ENCODE data around the gene BCAN. TPM values are rescaled to one million over a fixed set of nuclear protein-coding genes. Genes with fewer than 3 reads are reported as not detected.
A peak's percentile ranks its signal among the peaks of the same experiment; 100 is the strongest.

The BCAN gene
- total RNA-seq, 1 donor from 2014 or later, result 0.46 TPM

DNA sequence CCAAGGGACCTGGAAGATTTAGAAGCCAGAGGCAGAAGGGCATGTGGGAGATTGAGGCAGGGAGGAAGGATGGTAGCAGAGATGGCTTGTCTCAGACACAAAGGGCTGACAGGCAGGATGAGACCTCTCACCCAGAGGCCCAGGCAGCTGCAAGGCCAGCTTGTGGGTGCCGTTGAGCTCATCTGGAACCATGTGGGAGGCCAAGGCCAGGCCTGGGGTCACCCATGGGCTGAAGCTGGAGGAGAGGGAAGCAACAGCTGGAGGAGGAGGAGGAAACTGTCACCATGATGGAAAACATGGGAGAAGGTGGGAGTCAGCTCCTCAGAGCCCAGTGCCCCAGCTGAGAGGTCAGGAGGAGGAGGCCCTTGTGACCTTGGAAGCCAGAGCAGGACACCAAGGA is 57.1 kb downstream of the BCAN start:
- intact Hi-C loops (cut with DNase I), result loop anchor here (10.0 kb wide), 1 partner anchor 196 kb away; the partner anchor contains the start of gene PEAR1
- ATAC-seq (ENCODE audit: poor library complexity), result no peak
- no peak for DNase-seq

DNA sequence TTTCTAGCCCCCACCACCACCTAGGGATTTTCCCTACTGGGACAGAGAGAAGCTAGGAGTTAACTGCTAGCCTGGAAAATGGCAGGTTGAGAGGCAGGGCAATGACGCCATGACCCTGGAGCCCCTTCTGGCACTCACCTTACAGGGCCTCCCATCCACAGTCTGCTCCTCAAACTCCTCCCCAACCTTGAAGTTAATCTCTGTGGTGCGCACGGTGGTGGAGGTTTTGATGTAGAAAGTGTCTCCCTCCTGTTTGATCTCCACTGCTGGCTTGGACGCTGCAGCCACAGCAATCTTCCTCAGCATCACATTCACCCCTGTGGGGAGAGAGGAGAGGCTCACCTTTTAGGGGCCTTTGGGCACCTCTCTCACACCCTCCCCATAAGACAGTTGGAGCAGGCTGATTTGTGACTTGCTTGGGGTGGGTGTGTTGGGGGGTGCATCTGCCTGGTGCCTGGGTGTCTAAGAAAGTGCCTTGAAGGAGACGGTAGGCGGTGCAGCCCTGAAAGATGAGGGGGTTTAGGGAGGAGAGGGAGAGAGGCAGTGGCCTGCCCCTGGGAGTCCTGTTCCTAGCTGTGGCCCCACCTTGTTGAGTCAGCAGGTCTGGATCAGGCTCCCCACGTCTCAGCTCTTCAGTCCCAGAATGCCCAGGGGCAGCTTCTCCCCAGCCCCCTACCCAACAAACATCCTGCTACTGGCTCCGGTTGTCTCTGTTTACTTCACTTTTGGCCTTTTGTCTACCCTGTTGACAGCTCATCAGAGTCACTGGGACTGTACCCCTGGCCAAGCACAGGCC is 59.0 kb downstream of the BCAN start:
- intact Hi-C loops (cut with DNase I), result no loop called here
- ATAC-seq (ENCODE audit: poor library complexity) (no peak), DNase-seq (no peak)

DNA sequence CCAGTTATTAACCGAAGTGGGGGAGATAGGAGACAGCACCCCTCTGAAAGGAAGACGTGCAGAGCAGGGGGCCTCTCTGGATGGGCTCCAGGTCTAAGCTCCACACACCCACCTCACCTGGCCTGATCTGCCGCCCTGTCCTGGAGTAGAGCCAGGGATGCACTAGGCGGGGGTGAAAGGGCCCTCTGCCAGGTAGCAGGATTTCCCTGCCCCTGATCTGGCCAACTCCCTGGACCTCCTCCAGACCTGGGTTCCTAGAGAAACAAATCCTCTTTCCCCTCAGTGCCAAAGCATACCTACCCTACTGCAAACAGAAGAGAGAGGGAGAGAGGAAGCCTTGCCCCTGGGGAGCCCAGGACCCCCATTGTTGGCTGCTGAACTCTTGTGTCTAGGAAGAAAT is 61.4 kb downstream of the BCAN start:
- intact Hi-C loops (cut with DNase I), result no loop called here
- no peak for DNase-seq

DNA sequence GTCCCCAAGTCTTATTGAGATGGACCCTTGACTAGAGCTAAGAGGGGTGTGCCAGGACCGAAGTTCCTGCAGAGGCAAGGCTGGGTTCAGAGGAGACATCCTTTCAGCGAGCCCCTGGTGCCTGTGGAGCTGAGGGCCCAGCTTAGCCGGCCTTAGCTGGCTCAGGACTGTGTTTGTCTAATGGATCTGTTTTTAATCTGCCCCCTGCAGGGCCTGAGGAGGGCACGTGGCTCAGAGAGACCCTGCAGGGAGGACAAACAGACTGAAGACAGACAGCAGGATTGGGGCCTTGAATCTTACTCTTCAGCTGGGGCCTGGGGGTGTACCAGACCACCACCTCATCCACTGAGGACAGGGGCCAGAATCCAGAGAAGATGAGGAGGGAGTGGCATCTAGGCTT is 61.8 kb downstream of the BCAN start:
- DNase-seq, result no peak
- intact Hi-C loops (cut with DNase I), result no loop called here
- ATAC-seq (ENCODE audit: poor library complexity), result no peak

More for the DNA sequence above, 61.4 kb downstream of the BCAN start:
- no peak for ATAC-seq (ENCODE audit: poor library complexity)

DNA sequence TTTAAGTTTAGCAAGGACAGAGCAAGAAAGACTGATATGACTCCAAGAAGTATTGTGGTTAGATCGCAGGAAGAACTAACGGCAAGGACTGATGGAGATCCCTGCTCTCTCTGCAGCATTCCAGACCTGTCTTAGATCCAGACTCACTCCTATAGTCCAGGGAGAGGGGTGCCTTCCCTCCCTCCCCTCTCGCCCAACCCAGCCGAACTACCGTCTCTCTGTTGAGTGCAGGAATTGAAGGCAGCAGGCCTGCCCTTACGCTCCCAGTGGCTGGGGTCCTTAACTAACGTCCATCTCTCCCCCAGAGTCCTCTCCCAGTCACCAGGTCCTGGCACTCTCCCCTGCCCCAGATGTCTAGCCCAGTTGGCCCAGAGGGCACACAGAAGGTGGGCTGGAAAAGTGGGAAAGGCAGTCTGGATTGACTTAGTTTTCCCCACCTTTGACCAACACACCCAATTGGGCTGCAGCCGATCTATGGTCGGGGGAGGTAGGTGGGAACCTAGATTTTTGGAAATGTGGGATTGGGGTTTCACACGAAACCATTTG is 62.3 kb downstream of the BCAN start:
- DNase-seq, result no peak
- ATAC-seq (ENCODE audit: poor library complexity), result no peak
- intact Hi-C loops (cut with DNase I), result no loop called here

DNA sequence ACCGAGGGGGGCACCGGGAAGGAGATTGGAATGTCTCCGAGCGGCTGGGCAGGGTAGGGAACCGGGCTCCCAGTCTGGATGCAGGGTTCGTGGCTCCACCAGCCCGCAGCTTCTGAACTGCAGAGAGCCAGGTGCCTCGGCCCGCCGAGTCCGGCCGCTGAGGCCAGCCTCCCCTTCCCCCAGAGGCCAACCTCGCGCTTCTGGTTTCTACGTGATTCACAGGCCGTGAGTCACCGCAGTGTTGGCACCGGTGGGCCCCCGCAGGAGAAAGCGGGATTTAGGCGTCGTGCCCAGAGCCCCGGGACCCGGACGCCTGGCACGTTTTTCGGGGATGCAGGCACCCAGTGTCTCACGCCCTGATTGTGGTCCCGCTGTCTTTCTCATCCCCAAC is 63.0 kb downstream of the BCAN start:
- ATAC-seq (ENCODE audit: poor library complexity), result no peak
- DNase-seq, result no peak
- intact Hi-C loops (cut with DNase I), result no loop called here

DNA sequence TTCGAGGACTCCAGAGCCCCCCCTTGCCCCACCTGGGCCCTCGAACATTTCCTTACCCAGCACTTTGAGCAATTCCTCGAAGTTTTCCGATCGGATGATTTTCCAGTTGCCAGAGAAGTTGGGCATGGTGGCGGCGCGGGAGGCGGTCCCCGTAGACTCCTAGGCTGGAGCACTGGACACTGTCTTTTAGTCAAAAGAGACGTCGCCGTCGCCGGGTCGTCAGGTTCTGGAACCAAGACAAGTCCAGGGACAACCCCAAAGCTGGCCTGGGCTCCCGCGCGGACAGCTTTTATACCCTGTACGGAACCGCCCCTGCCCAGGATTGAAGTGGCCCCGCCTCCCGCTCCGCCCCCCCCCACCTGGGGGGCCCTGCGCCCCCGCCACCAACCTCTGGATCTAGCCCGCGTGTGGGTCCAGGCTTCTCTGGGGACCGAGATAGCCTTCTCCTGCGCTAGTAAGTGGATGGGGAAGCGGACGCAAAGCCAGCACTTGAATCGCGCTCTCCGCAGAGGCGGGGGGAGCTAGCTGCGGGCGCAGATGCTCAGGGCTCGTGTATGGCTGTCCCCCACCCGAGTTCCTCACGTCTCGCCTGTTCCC is 63.5 kb downstream of the BCAN start, which contains the start of gene CRABP2:
Gene CRABP2 (minus strand): TSS at position 263 of the 597 bp plus-strand sequence. CDS start 137 bp downstream, at position 126.
- intact Hi-C loops (cut with DNase I), result no loop called here
- peak; percentile 12 for ATAC-seq (ENCODE audit: poor library complexity)
- DNase-seq, result peak; percentile 55

DNA sequence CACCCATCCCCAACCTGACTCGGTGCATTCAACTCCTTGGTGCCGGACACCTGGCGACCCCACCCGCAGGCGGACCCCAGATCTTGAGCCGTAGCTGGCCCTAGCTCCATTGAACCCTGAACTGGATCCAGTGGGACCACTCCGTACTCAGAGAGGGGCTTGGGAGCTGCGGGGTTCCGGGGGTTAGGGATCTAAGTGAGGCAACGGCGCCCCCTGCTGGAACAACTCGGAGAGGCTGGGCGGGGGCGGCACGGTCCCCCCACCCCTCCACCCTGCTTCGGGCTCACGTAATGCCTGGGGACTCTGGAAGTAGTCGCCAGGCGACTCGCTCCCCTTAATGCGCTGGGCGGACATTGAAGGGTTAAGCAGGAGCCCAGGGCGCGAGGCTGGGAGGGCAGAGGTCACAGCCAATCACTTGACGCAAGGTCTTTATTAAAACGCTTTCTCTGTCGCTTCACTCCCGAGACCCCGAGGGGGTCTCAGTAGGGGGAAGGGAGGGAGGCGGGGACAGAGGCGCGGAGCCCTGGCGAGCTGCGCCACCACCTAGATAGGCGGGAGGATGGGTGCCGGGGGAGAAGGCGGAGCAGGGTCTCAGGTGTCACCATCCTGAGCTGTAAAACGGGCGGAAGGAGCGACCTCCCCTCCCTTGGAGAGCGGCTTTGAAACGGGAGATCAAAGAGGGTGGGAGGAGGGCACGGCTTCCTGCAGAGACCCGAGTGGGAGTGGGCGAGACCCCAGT is 64.2 kb downstream of the BCAN start:
- peak; percentile 70 for DNase-seq
- ATAC-seq (ENCODE audit: poor library complexity), result peak; percentile 58
- intact Hi-C loops (cut with DNase I), result no loop called here

DNA sequence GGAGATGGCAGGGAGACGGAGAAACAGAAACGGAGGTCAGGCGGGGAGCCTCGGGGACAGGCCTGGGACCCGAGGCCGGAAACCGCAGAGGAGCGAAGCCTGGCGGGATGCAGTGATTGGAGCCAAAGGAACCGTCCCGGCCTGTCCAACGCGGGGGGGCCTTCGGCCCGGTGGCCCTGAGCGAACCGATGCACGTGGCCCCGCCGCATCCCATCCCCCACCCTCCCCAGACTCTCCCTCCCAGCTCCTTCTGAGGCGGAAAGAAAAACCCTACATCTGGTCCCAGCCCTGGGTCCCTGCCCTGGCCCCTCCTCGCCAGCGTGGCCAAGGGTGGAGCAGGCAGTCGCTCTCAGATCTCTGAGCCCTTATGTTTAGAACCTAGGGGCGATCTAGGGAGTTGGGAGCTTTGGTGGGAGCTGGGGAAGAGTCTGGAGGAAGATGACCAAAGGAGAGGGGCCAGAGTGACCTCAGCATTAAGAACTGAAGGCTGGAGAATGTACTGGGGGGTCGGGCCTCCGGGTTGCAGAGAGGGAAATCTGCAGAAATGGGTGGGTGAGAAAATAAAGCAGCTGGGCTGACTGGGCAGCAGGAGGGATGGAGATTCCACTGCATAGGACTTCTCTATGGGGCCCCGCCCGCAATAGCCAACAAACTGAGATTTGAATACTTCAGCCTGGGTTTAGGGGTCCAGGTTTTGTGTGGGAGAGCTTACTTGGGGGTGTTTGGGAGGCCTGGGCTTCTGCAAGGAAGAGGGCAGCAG is 64.9 kb downstream of the BCAN start:
- ATAC-seq (ENCODE audit: poor library complexity), result peak; percentile 64
- peak; percentile 75 for DNase-seq
- intact Hi-C loops (cut with DNase I), result no loop called here

DNA sequence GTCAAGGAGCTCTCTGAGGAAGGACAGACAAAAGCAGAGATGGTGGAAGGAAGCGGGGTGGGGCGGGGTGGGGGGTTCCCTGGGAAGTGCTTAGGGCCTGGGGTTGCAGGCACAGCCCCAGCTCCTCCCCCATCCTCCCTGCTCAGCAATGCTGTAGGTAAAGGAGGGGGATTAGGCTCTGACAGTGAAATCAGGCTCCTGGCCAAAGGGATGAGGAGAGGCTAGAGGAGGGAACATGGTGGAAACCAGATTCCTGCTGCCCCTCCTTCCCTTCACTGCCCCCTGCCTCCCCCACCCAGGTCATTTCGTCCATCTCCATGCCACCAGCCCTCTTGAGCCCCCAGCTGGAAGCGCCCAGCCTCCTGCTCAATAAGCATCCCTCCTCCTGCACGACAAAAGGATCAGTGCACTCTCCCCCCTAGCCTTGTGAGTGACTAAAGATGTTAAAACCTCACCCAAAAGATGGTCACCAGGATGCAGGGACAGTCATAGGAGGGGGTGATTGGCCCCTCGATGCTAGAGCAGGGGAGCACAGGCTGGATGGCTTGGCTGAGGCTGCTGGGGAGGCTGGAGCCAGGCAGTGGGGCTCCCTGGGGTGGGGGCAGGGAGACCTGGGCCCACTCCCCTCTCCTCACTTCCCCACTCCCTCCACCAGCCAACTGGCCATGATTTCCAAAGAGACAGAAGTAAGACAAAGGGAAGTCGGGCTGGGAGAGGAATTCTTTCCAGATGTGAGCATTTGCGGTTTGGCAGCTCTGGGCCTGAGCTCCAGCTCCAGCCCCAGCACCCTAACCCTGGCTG is 65.7 kb downstream of the BCAN start:
- ATAC-seq (ENCODE audit: poor library complexity) (no peak), DNase-seq (no peak)
- intact Hi-C loops (cut with DNase I), result no loop called here

DNA sequence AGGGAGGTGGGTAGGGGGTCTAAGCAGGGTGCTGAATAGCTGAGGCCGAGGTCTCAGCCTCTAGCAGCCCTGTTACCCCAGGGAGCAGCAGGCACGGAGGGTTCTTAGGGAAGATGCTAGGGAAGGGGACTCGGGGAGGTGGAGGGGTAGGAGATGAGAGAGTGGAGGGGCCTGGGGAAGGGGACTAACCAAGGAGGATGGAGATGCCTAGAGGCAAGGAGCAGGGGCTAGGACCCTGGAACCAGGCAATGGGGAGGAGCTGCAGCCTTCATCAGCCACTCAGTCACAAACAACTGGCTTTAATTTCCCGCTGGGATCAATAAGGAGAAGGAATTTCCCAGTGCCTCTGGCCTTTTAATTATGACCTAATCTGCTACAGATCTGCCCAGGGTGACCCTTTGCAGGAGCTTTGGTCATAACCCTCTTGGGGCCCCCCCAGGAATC is 66.3 kb downstream of the BCAN start:
- intact Hi-C loops (cut with DNase I), result no loop called here
- no peak for ATAC-seq (ENCODE audit: poor library complexity)
- DNase-seq, result no peak

DNA sequence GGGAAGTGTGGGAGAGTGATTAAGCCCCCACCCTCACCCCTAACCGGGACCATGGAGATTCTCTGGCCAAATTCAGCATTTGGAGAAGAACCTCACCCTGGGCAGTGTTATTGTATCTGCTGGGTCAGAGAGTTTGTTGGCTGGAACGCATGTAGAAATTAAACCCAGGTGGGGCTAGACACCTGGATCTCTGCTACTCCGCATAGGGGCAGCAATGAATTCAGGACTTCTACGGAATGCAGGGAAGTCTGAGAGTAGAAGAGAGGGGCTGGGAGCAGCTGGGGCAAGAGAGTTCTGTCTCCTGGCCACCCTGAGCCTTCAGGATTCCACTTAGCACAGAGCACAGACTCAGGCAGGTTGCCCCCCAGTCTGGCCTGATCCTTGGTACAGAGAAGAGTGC is 67.1 kb downstream of the BCAN start:
- DNase-seq, result no peak
- intact Hi-C loops (cut with DNase I), result no loop called here
- ATAC-seq (ENCODE audit: poor library complexity), result no peak

Other genes starting within 250 kb of the BCAN start
- 96.6 TPM for gene MEF2D, start 141.3 kb upstream of the BCAN start, total RNA-seq
- gene IQGAP3, start 69.6 kb upstream of the BCAN start, total RNA-seq, result 0.56 TPM
- gene TTC24, start 62.4 kb upstream of the BCAN start, total RNA-seq, result not detected
- 115 TPM for gene NAXE, start 50.3 kb upstream of the BCAN start, total RNA-seq
- 15.9 TPM for gene GPATCH4, start 40.6 kb upstream of the BCAN start, total RNA-seq
- gene HAPLN2, start 22.7 kb upstream of the BCAN start, total RNA-seq, result 1.6 TPM
- gene NES, start 35.3 kb downstream of the BCAN start, total RNA-seq, result 103 TPM
- 0.59 TPM for gene CRABP2, start 63.5 kb downstream of the BCAN start, total RNA-seq
- 14.4 TPM for gene METTL25B, start 86.4 kb downstream of the BCAN start, total RNA-seq
- gene ISG20L2, start 86.6 kb downstream of the BCAN start, total RNA-seq, result 12.3 TPM
- gene MRPL24, start 99.0 kb downstream of the BCAN start, total RNA-seq, result 99.8 TPM
- gene HDGF, start 109.6 kb downstream of the BCAN start, total RNA-seq, result 185 TPM
- 39.4 TPM for gene PRCC, start 125.4 kb downstream of the BCAN start, total RNA-seq
- gene SH2D2A, start 174.7 kb downstream of the BCAN start, total RNA-seq, result 1.1 TPM
- gene INSRR, start 217.0 kb downstream of the BCAN start, total RNA-seq, result 0.40 TPM
- gene NTRK1, start 218.7 kb downstream of the BCAN start, total RNA-seq, result 2.5 TPM